ENCODE results near the gene RAB28.

GRCh38 chr4:13368217-13368616 lies 115.9 kb downstream of the RAB28 start:
- no peak for TF ChIP-seq CTCF (IDR thresholded peaks at IDR 0.05)
- no peak for TF ChIP-seq POLR2A (IDR thresholded peaks at IDR 0.05)

Measured in uterus (tissue), 2 donors.